ENCODE measurements around the gene DRAXIN.

DRAXIN gene

GRCh38 chr1:11765661-11766428, 74.3 kb downstream of the DRAXIN start:
- peaks cover 5% of the 10 kb centered on the region for H3K27me3 ChIP-seq (ENCODE audit: insufficient read depth, poor library complexity, severe bottlenecking)
- no peak for DNase-seq (ENCODE audit: low read depth in 1 of 2, low spot score in 1 of 2)
- H3K27ac ChIP-seq (replicated peaks), result no peak overlapping the region
- H3K4me3 ChIP-seq (replicated peaks; ENCODE audit: insufficient read depth, low read length), result no peak overlapping the region
- TF ChIP-seq GABPA (IDR thresholded peaks at IDR 0.05; ENCODE audit: low read depth), result no peak
- TF ChIP-seq POLR2AphosphoS5 (IDR thresholded peaks at IDR 0.05; ENCODE audit: low read depth), result no peak
- TF ChIP-seq CTCF (IDR thresholded peaks at IDR 0.05; ENCODE audit: insufficient read depth, low read length), result no peak
- no peak for TF ChIP-seq SPI1 (IDR thresholded peaks at IDR 0.05; ENCODE audit: borderline replicate concordance, low read depth)
- TF ChIP-seq, protein P1, sequence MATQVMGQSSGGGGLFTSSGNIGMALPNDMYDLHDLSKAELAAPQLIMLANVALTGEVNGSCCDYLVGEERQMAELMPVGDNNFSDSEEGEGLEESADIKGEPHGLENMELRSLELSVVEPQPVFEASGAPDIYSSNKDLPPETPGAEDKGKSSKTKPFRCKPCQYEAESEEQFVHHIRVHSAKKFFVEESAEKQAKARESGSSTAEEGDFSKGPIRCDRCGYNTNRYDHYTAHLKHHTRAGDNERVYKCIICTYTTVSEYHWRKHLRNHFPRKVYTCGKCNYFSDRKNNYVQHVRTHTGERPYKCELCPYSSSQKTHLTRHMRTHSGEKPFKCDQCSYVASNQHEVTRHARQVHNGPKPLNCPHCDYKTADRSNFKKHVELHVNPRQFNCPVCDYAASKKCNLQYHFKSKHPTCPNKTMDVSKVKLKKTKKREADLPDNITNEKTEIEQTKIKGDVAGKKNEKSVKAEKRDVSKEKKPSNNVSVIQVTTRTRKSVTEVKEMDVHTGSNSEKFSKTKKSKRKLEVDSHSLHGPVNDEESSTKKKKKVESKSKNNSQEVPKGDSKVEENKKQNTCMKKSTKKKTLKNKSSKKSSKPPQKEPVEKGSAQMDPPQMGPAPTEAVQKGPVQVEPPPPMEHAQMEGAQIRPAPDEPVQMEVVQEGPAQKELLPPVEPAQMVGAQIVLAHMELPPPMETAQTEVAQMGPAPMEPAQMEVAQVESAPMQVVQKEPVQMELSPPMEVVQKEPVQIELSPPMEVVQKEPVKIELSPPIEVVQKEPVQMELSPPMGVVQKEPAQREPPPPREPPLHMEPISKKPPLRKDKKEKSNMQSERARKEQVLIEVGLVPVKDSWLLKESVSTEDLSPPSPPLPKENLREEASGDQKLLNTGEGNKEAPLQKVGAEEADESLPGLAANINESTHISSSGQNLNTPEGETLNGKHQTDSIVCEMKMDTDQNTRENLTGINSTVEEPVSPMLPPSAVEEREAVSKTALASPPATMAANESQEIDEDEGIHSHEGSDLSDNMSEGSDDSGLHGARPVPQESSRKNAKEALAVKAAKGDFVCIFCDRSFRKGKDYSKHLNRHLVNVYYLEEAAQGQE (IDR thresholded peaks at IDR 0.05; ENCODE audit: insufficient replicate concordance, low read depth), result no peak

GRCh38 chr1:11766429-11766776, 74.9 kb downstream of the DRAXIN start:
- TF ChIP-seq, protein P1 (IDR thresholded peaks at IDR 0.05; ENCODE audit: insufficient replicate concordance, low read depth), result no peak
- TF ChIP-seq CTCF (IDR thresholded peaks at IDR 0.05; ENCODE audit: insufficient read depth, low read length), result no peak
- no peak for TF ChIP-seq SPI1 (IDR thresholded peaks at IDR 0.05; ENCODE audit: borderline replicate concordance, low read depth)
- no peak for TF ChIP-seq GABPA (IDR thresholded peaks at IDR 0.05; ENCODE audit: low read depth)
- no peak for TF ChIP-seq POLR2AphosphoS5 (IDR thresholded peaks at IDR 0.05; ENCODE audit: low read depth)
- peaks cover 5% of the 10 kb centered on the region for H3K27me3 ChIP-seq (ENCODE audit: insufficient read depth, poor library complexity, severe bottlenecking)
- no peak for DNase-seq (ENCODE audit: low read depth in 1 of 2, low spot score in 1 of 2)

GRCh38 chr1:11767922-11768704, 76.6 kb downstream of the DRAXIN start:
- TF ChIP-seq, protein P1 (IDR thresholded peaks at IDR 0.05; ENCODE audit: insufficient replicate concordance, low read depth), result no peak
- no peak for TF ChIP-seq CTCF (IDR thresholded peaks at IDR 0.05; ENCODE audit: insufficient read depth, low read length)
- TF ChIP-seq POLR2AphosphoS5 (IDR thresholded peaks at IDR 0.05; ENCODE audit: low read depth), result no peak
- TF ChIP-seq SPI1 (IDR thresholded peaks at IDR 0.05; ENCODE audit: borderline replicate concordance, low read depth), result no peak
- TF ChIP-seq GABPA (IDR thresholded peaks at IDR 0.05; ENCODE audit: low read depth), result no peak

More at GRCh38 chr1:11766429-11766776, 74.9 kb downstream of the DRAXIN start:
- Histone ChIP-seq H3K4me3 (replicated peaks; ENCODE audit: insufficient read depth, low read length) (no peak overlapping the region), H3K27ac (replicated peaks) (no peak overlapping the region)

More at GRCh38 chr1:11767922-11768704, 76.6 kb downstream of the DRAXIN start:
- no peak for DNase-seq (ENCODE audit: low read depth in 1 of 2, low spot score in 1 of 2)
- no peak overlapping the region for H3K4me3 ChIP-seq (replicated peaks; ENCODE audit: insufficient read depth, low read length)
- no peaks in the 10 kb centered on the region for H3K27me3 ChIP-seq (ENCODE audit: insufficient read depth, poor library complexity, severe bottlenecking)
- no peak overlapping the region for H3K27ac ChIP-seq (replicated peaks)
